Esophagus muscularis mucosa (tissue), 4 donors: Measurements from ENCODE around the gene F13A1. TPM values are rescaled to one million over a fixed set of nuclear protein-coding genes. Genes with fewer than 3 reads are reported as not detected.

Experiments
- DNase-seq: peaks from one replicate; pipeline ENCODE4 v3.0.0-alpha.2; 2017; ENCODE audit errors: extremely low spot score
- H3K27ac ChIP-seq, 4 donors: fragments of 200-600 bp; sonication (generic); replicated peaks in 1 of 4; 1 replicate in 3 of 4; 2 replicates in 1 of 4; pipeline ENCODE4 v1.5.1; 2016 to 2019; ENCODE audit warnings: mild to moderate bottlenecking in 1 of 4
- H3K27me3 ChIP-seq, 4 donors: fragments of 200-600 bp; sonication (generic); one replicate each; pipeline versions ENCODE4 v1.5.1 to v1.6.0; 2016 to 2019
- H3K36me3 ChIP-seq, 4 donors: fragments of 200-600 bp; sonication (generic); one replicate each; pipeline ENCODE4 v1.5.1; 2016 to 2019
- H3K4me1 ChIP-seq, 4 donors: fragments of 200-600 bp; sonication (generic); one replicate each; pipeline ENCODE4 v1.5.1; 2016 to 2019
- H3K4me3 ChIP-seq, 4 donors: fragments of 200-600 bp; sonication (generic); 1 replicate in 2 of 4; 2 replicates in 2 of 4; pipeline ENCODE4 v1.5.1; 2016 to 2019; ENCODE audit warnings: mild to moderate bottlenecking in 4 of 4, moderate library complexity in 1 of 4
- H3K9me3 ChIP-seq, 4 donors: fragments of 200-600 bp; sonication (generic); 1 replicate in 3 of 4; 2 replicates in 1 of 4; pipeline ENCODE4 v1.5.1; 2016 to 2019
- CTCF ChIP-seq, 3 experiments: fragments of 200-600 bp in 2 of 3; fragments of 450-650 bp in 1 of 3; sonication (generic) in 2 of 3; IDR thresholded peaks; one replicate each; pipeline ENCODE4 v1.5.1; 2017 to 2019; ENCODE audit warnings: antibody characterized with exemption in 3 of 3, mild to moderate bottlenecking in 2 of 3, moderate library complexity in 1 of 3
- EP300 ChIP-seq: sonication (generic); formaldehyde crosslinking; IDR thresholded peaks from one replicate; pipeline ENCODE4 v1.6.1; 2017; ENCODE audit warnings: antibody characterized with exemption
- POLR2A ChIP-seq: fragments of 450-650 bp; IDR thresholded peaks from one replicate; pipeline ENCODE4 v1.6.1; 2017; ENCODE audit warnings: antibody characterized with exemption, moderate library complexity, mild to moderate bottlenecking, low read depth
- POLR2AphosphoS5 ChIP-seq, 2 donors: sonication (generic); formaldehyde crosslinking; IDR thresholded peaks; one replicate each; pipeline ENCODE4 v1.6.1; 2017; ENCODE audit warnings: antibody characterized with exemption in 2 of 2
- WGBS: methylation state at CpG from one replicate; pipeline ENCODE4 v1.1.5; 2018; 5-methylcytosine and 5-hydroxymethylcytosine counted together
- intact Hi-C: fragments of 100-400 bp; cut with DNase I; formaldehyde crosslinking; loops from one replicate; pipeline ENCODE4 v1.15.1; 2023
- total RNA-seq, 4 donors: library from RNA; depleted of rRNA; stranded (reverse); fragments of >200 nt; gene quantifications; one replicate each; pipeline versions ENCODE4 v1.1.0 to v1.2.1, GENCODE V29; 2016

Gene F13A1
- total RNA-seq, 4 donors from 2014 or later, result 63.6 to 173 (median 101) TPM

- Histone ChIP-seq H3K36me3 (no peaks in the 10 kb centered on the region), H3K27ac (no peak overlapping the region), H3K27me3 (no peaks in the 10 kb centered on the region), H3K4me3 (no peak overlapping the region), H3K4me1 (no peaks in the 10 kb centered on the region), H3K9me3 (no peaks in the 10 kb centered on the region)
- intact Hi-C loops, result no loop called here
- TF ChIP-seq POLR2AphosphoS5 (IDR thresholded peaks at IDR 0.05) (no peak), CTCF (IDR thresholded peaks at IDR 0.05) (no peak)
- 87% methylated on average over 6 of the region's 6 CpGs for WGBS
- DNase-seq, result no peak
These were observed 95.5 kb downstream of the F13A1 start for GRCh38 chr6:6224933-6225486.

- Histone ChIP-seq H3K4me1 (no peaks in the 10 kb centered on the region), H3K9me3 (no peaks in the 10 kb centered on the region), H3K27me3 (no peaks in the 10 kb centered on the region), H3K27ac (no peak overlapping the region), H3K4me3 (no peak overlapping the region), H3K36me3 (no peaks in the 10 kb centered on the region)
- intact Hi-C loops, result no loop called here
- WGBS, result 53% methylated on average over 7 of the region's 7 CpGs
- TF ChIP-seq CTCF (IDR thresholded peaks at IDR 0.05) (peak in 1 of 3 experiments; percentile 7), EP300 (no peak)
- DNase-seq, result no peak
These were observed 98.5 kb downstream of the F13A1 start for GRCh38 chr6:6221787-6222535.

GRCh38 chr6:6220718-6221117 is 99.7 kb downstream of the F13A1 start:
- no peaks in the 10 kb centered on the region for H3K36me3 ChIP-seq
- H3K9me3 ChIP-seq, result no peaks in the 10 kb centered on the region
- no peaks in the 10 kb centered on the region for H3K27me3 ChIP-seq
- no peak overlapping the region for H3K4me3 ChIP-seq
- DNase-seq, result no peak
- intact Hi-C loops, result no loop called here
- TF ChIP-seq POLR2A, result no peak
- TF ChIP-seq CTCF (IDR thresholded peaks at IDR 0.05), result no peak
- WGBS, result 77% methylated on average over 2 of the region's 2 CpGs
- no peak overlapping the region for H3K27ac ChIP-seq
- no peaks in the 10 kb centered on the region for H3K4me1 ChIP-seq

GRCh38 chr6:6219716-6220115 is 100.7 kb downstream of the F13A1 start:
- intact Hi-C loops, result no loop called here
- TF ChIP-seq EP300 (no peak), CTCF (IDR thresholded peaks at IDR 0.05) (no peak), POLR2A (no peak), POLR2AphosphoS5 (IDR thresholded peaks at IDR 0.05) (no peak)
- WGBS, result 80% methylated on average over 3 of the region's 3 CpGs

DNA sequence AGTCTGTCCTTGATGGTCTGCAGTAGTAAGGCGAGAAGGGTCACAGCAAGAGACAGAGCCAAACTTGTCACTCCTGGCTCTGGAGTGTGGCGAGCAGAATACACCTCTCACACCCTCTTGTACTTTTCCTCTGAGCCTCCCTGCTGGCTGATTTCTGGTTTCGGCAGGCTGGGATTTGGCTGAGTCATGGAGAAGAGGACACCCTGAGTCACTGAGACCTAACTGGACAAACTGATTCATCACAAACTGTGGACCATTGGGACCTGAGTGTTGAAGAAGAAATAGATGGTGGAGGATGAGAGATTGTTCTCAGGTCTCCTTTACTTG is 101.7 kb downstream of the F13A1 start:
- TF ChIP-seq EP300 (no peak), POLR2AphosphoS5 (IDR thresholded peaks at IDR 0.05) (no peak), CTCF (IDR thresholded peaks at IDR 0.05) (no peak), POLR2A (no peak)
- H3K27ac ChIP-seq, result no peak overlapping the region
- 52% methylated on average over 2 of the region's 3 CpGs for WGBS
- H3K4me3 ChIP-seq, result no peak overlapping the region
- H3K27me3 ChIP-seq, result no peaks in the 10 kb centered on the region
- no peaks in the 10 kb centered on the region for H3K9me3 ChIP-seq
- H3K4me1 ChIP-seq, result no peaks in the 10 kb centered on the region
- intact Hi-C loops, result no loop called here
- no peak for DNase-seq
- no peaks in the 10 kb centered on the region for H3K36me3 ChIP-seq

More at GRCh38 chr6:6219716-6220115, 100.7 kb downstream of the F13A1 start:
- no peak overlapping the region for H3K27ac ChIP-seq
- no peak for DNase-seq
- H3K4me1 ChIP-seq, result no peaks in the 10 kb centered on the region
- H3K36me3 ChIP-seq, result no peaks in the 10 kb centered on the region
- no peaks in the 10 kb centered on the region for H3K9me3 ChIP-seq
- no peaks in the 10 kb centered on the region for H3K27me3 ChIP-seq
- no peak overlapping the region for H3K4me3 ChIP-seq
